ENCODE measurements around the gene CLDN18.

- no peak for TF ChIP-seq CTCF (IDR thresholded peaks at IDR 0.05)
- no peak for TF ChIP-seq EP300 (IDR thresholded peaks at IDR 0.05)
Measured at GRCh38 chr3:138070006-138070405, 60.0 kb downstream of the CLDN18 start.
